HG03066 (cell line): Measurements from ENCODE around the gene COX18.

Experiments
- ATAC-seq: cut with Tn5 transposase; IDR thresholded peaks from one replicate; pipeline ENCODE4 v1.9.1; 2021; ENCODE audit warnings: low read depth; ENCODE audit not compliant: unreplicated experiment

Gene COX18, protein sequence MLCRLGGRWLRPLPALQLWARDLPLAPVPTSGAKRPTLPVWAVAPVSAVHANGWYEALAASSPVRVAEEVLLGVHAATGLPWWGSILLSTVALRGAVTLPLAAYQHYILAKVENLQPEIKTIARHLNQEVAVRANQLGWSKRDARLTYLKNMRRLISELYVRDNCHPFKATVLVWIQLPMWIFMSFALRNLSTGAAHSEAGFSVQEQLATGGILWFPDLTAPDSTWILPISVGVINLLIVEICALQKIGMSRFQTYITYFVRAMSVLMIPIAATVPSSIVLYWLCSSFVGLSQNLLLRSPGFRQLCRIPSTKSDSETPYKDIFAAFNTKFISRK

DNA sequence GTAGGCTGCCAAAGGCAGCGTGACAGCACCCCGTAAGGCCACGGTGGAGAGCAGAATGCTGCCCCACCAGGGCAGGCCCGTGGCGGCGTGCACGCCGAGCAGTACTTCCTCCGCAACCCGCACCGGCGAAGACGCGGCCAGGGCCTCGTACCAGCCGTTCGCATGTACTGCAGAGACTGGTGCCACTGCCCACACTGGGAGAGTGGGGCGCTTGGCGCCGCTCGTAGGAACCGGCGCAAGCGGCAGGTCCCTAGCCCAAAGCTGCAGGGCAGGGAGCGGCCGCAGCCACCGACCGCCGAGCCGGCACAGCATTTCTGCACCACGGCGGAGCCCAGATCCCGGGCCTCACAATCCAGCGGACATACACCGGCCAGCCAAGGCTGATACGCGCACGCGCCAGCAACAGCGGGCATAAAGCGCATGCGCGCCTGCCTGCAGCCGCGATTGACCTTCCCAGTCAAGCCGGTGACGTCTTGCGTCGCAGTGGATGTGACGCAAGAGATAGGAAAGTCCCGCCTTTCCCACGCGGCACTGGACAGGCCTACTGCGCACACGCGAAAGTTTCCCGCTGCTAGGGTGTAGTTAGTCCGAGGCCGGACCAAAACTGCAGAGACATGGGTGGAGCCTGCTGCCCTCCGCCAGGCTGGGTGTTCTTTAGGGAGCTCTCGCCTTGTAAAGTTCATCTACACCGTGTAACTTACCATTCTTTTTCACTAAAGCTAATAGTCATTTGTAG is at the start of gene COX18:
Gene COX18, minus strand, starts transcription at position 379 of the 736 bp plus-strand sequence. Its CDS starts 67 bp downstream, at position 312.
- peak; percentile 81 for ATAC-seq

DNA sequence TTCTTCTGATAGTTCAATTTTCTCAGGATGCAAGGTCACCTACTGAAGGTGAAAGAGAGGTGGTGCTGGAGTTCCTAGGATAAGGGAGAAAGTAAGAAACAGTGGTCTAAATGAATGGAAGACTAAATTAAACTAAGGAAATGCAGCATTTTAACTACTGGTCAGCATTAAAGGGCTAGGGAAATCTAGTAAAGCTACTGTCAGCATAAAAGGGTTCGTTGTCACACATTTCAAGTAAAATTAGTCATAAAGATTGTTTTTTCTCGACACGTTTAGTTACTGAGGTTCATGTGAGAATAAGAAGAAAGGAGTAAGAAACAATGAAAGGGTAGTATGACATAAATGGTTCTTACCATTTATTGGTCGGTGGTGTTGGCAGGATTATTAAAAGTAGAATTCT is 40.0 kb upstream of the COX18 start:
- ATAC-seq: no peak

DNA sequence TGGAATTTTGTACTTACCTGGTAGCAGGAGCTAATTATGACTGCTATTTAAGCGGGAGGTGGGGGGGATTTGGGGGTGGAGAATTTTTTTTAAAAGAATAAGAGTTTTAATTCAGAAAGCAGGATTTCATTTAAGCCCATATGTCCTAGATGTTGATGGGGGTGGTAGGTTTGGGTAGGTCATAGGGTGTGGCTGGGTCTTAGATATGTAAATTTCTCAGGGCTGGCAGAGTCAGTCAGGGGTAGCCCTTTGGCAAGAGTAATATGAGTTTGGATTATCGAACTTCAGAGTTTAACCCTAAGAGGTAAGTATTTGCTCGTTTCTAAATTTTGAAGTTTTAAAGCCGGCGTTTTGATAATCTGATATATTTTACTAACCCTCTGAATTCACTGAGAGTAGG is 35.2 kb upstream of the COX18 start:
- ATAC-seq: no peak

DNA sequence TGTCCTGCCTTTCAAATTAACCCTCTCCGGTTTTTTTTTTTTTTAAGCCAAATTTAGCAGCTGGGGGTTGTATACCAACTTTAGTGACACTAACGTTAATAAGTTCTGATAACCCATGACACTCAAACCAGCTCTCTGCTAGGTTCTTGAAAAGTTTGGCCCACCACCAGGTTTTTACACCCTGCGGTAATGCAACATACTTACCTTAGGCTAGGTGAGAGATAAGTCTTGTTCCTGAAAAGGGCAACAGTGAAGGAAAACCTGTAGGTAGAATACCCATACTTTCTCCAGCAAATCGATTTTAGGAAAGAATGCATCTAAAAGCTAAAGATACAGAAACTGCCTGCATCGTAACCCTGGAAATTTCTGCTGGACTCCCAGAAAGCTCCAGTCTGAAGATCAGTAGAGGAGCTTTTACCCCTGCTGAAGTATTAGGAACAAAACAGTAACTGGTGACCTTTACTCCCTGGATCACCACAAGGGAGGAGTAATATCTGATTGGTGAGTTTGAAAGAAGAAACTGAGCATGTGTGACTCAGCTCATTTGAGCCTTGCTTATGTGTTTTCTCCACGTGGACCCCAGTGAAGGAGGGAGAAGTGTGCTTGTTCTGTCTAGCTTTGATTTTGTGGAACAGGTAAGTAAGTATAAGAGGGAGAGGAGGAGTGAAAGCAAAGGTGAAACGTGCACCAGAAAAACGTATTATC is 34.4 kb upstream of the COX18 start:
- no peak for ATAC-seq

DNA sequence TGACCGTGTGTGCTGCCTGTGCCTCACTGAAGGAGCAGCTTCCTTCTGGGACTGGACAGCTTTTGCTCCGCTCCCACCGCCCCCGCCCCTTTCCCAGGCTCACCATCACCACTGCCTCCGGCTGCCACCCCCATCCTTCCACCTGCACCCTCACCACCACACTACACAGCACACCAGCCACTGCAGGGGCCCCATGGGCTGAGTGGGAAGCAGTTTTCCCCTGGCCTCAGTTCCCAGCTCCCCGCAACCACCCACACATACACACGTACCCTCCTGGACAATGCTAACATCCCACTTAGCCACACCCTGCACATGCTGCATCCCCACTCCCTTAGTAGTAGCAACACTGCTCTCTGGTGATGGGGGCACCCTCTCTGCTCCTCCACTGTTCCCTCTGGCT is 29.6 kb upstream of the COX18 start:
- ATAC-seq: no peak

DNA sequence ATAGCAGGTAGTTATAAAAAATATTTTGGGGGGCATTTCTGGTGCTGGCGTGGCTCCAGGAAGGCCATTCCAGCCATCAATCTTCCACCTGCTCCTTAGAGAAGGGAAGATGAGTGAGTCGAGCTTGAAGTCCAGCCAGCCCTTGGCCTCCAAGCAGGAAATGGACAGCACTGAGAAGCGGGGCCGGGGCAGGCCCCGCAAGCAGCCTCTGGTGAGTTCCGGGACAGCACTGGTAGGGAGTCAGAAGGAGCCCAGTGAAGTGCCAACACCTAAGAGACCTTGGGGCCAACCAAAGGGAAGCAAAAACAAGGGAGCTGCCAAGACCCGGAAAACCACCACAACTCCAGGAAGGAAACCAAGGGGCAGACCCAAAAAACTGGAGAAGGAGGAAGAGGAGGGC is 29.2 kb upstream of the COX18 start:
- ATAC-seq: no peak

DNA sequence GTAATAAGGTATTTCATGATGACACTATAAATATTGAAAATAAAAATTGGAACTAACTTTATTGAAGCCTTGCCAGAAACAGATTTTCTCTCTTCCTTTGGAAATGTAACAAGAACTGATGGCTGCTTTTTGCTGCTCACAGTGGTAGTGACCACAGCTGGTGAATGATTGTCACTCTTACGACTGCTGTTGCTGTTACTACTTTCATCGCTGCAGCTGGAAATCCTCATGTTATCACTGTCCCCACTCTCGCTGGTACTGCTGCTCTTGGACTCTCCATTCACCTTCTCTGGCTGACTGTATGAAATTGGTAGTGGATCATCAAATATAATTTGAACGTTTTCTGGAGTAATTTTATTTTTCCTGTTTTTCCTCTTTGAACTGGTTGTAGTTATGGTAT is 28.5 kb upstream of the COX18 start:
- ATAC-seq: no peak

DNA sequence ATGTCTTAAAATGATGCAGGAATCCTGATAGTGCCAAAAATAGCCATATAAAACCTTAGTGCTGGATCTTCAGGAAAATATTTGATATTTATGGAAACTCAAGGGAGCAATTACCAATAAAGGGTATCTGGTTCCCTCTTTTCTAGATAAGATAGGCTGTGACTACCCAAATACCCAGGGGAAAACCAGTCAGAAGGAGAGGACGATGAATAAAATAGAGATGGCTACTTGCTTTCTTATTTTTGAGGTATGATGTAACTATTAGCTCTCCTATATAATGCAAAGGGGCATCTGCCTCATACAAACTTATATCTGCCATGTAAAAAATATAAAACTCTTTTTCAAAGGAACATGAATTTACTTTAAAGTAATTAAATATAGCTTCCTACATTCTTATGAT is 23.4 kb upstream of the COX18 start:
- no peak for ATAC-seq

DNA sequence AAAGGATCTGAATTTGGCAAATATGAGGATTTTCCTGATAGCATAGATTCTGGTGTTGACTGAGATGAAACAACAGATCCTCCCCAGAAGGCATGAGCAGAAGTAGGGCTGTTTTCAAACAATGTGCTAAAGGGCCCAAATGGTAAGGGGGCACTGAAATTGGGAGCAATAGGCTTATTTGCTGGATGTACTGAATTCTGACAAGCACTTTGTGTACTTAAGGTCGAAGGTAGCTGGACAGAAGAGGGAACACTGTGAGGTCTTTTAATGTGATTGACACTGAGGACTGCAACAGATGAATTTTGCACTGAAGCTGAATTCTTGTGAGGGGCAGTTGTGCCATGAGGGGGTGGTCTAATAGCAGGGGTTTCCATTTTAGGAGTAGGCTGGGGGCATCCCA is 21.2 kb upstream of the COX18 start:
- ATAC-seq: no peak

DNA sequence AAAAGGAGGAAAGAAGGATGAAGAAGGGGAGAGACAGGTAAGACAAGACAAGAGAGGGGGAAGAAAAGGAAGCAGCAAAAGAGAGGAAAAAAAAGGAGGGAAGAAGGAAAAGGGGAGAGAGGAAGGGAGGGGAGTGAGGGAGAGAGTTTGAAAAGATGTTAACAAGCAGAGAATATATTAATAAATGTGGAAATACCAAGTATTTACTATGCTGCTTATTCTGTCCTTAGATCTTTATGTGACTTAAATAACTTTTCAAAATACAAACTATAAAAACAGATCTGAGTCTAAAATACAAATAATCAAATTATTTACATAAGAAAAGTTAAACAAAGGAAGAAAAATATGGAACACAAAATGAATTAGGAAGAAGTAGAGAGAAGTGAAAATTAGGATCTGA is 18.4 kb upstream of the COX18 start:
- no peak for ATAC-seq

DNA sequence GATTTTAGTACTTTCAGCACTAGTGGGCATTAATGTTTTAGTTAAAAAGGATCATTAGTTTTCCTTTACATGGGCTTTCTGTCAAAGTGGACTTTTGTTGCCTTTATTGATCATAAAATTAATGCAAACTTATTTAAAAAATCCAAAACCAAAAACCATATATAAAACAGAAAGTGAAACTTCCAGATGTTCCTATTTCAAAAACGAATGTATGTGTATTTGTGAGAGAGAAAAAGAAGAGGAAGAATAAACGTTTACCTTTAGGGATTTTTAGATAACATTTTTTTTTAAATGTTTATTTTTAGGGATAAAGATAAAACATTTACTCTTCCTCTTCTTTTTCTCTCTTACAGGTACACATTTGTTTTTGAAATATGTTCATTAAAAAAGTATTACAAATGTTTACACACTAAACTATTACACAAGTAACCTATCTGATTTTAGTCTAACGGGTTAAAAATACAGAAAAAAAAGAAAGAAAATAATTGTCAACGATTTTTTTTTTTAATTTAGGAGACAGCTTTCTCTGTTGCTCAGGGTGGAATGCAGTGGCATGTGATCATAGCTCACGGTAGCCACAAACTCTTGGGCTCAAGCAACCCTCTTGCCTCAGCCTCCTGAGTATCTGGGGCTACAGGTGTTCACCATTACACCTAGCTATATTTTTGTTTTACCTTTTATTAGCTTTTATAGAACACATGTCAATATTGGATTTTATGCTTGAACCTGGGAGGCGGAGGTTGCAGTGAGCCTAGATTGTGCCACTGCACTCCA is 16.8 kb upstream of the COX18 start:
- ATAC-seq: no peak

DNA sequence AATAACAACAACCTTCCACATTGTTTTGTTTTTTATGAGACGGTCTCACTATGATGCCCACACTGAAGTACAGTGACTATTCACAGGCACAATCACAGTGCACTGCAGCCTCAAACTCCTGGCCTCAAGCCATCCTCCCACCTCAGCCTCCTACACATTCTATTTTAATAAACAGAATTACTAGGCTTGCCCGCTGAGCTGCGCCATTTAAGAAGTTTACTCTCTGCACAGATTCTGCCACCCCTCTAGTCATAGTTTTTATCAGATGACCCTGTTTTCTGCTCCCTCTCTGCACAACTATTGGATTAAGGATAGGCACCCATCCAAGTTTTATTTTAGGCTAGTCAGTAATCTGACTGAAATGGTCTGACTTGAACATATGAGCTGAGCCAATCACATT is 11.3 kb upstream of the COX18 start:
- no peak for ATAC-seq

DNA sequence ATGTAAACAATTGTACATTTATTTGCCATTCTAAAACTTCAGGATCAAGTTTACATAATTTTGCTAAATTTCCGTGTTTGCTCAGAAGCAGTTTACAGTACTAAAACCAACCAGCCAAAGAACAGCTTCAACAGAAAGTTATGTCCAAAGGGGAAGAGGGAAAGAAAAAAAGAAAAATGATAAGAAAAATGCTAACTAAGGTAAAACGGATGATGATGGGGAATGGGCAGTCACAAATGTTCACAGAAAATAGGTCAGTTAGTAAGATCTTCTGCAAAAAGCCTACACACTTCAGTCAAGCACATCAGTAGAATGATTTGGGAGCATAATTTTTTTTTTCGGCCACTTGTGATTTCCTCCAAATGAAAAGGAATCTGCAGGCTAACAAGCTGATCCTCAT is 6.3 kb upstream of the COX18 start:
- ATAC-seq: no peak

DNA sequence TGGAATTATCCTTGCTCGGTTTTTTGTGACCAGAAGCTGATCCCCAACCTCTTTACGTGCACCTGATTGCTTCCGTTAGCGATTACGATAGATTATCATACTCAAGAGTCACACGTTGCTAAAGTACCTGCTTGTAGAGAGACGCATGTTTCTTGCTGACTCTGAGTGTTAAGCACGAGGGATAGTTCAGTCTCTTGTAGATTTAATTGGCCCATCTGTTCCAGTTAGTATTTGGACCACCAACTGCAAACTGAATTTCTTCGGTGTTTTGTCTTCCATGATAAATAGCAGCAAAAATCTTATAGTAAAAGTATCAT is 516 bp upstream of the COX18 start:
- peak; percentile 3 for ATAC-seq

DNA sequence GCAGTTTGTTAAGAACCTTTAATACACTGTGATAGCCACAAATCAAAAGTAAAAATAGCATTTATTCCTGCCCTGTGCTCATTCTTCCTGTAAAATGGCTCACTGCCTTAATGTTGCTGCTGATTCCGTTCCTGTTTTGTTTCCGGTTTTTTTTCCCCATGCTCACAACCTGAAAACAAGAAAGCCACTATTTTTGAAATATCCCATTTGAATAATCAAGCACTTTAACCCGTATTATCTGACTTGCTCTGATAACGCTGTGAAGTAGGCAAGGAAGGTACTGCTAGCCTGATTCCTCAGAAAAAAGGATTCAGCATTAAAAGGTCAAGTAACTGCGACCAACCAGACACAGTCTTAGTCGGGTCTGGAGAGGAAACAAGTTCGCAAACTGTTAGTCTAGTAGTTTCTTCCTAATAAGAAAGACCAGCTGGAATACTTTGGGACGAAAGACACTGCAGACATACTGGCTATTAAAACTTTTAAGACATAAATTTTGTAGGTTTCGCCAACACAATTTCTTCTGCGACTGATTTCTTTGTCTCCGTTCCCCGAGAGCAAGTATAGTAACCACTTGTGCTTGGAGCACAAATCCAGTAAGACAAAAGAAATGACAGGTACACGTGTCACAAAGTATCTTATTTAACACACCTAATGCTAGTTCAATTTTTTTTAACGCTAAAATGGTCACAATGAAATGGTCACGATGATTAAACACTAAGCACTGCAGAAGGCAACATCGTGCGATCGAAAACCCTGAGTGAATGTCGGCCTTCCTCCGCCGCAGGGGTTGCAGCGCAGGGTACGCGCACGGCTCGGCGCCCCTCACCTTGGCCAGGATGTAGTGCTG is 802 bp downstream of the COX18 start:
- ATAC-seq: peak; percentile 7

DNA sequence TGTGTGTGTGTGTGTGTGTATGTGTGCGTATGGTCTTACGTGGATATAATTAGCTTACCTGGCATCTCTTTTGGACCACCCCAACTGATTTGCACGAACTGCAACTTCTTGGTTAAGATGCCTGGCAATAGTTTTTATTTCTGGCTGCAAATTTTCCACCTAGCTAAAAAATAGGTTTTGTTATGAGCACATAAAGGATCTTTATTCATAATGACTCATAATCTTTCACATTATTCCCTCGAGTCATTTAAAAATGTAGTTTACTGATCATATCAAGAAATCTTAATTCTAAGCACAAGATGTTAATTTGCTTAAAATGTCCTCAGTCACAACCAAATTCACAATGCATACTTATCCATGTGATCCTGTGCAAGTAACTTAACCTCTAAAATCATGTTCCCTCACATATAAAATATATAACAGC is 1.5 kb downstream of the COX18 start:
- ATAC-seq: no peak

DNA sequence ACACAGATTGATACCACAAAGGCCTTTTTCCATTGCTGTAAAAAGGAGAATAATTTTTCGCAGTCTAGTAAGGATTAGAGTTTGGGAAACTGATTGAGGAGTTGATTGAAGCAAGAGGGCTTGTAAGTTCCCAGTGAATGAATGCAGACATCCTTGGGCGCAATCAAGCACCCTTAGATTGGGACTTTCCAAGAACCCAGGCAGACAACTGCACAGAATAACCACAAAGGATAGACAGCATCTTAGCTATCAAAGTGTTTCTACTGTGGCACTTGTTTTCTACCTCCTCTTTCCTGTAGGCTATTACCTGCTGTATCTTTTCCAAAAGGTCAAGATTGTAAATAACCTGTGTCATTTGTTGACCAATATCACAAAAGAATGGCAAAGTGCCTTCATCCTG is 2.6 kb downstream of the COX18 start:
- no peak for ATAC-seq

DNA sequence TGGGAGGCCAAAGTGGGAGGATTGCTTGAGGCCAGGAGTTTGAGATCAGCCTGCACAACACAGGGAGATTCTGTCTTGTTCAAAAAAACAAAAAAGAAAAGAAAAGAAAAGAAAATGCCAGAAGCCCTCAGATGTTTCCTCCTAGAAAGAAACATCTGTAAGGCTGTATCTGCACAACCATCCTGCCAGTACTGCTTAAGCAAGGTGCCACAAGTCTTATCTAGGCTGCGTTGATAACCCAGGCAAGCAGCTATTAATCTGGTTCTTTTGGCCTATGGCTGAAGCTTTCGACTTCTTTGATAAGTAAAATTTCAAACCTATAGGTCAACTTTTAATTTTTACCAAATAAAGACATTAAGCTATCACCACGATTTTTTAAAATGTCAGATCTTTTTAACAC is 3.1 kb downstream of the COX18 start:
- no peak for ATAC-seq

DNA sequence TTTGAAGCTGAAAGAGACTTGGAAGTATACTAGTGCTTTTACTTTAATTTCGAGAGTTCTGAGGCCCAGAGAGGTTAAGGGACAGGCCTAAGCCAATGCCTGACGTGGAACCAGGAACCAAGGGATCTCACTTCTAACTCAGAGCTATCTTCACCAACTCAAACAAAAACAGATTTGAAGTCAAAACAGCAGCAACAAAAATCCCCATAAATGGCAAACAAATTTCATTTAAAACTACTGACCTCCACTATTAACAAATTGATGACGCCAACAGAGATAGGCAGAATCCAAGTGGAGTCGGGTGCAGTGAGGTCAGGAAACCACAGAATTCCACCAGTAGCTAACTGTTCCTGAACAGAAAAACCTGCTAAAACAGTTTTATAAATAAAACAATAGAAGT is 5.0 kb downstream of the COX18 start:
- ATAC-seq: no peak

DNA sequence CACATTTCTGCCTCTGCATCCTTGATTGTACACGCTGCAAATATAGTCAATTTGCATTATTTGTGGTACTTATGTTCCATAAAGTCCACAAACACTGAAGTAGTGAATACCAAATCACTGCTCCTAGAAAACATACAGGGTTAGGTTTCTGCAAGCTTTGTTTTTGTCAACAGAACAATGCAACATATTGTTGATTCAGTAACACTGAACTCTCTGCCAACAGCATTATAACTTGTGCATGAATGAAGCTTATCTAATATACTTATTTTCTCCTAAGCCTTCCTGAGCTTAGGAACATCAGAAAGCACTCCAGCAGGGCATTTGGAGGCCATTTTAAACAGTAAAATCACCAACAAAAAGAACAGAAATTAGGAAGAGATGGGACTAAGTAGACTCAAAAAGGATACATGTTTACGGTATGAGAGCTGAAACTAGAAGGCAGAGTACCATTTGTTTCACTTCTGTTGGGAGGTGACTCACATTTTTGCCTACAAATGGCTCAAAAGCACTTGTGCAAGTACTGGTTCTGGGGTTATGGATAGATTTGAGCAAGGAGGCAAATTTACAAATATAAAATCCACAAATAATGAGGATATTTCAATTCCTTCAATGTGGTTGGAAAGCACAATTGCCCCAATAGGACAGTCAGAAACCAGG is 14.1 kb downstream of the COX18 start:
- no peak for ATAC-seq
